Endometrial microvascular endothelial cells (primary cell): ENCODE results near the gene ASXL1. TPM values are rescaled to one million over a fixed set of nuclear protein-coding genes. Genes with fewer than 3 reads are reported as not detected.

Experiments
- in situ Hi-C: cut with HindIII; loops from 2 replicates; pipeline ENCODE4 v1.10.0; 2017; ENCODE audit warnings: low sequenced_read_pairs, low pct_unique_long_range_greater_than_20kb; ENCODE audit errors: inconsistent ontology term
- total RNA-seq: library from RNA; depleted of rRNA; stranded (reverse); fragments of >200 nt; gene quantifications from one replicate; pipeline ENCODE4 v1.2.3, GENCODE V29; 2015; ENCODE audit errors: inconsistent ontology term

Gene ASXL1
- total RNA-seq, 1 donor from 2014 or later, result 23.5 TPM

GRCh38 chr20:32446301-32447100, 88.4 kb downstream of the ASXL1 start:
- in situ Hi-C loops, result no loop called here

GRCh38 chr20:32447136-32448027, 89.3 kb downstream of the ASXL1 start:
- in situ Hi-C loops, result no loop called here

DNA sequence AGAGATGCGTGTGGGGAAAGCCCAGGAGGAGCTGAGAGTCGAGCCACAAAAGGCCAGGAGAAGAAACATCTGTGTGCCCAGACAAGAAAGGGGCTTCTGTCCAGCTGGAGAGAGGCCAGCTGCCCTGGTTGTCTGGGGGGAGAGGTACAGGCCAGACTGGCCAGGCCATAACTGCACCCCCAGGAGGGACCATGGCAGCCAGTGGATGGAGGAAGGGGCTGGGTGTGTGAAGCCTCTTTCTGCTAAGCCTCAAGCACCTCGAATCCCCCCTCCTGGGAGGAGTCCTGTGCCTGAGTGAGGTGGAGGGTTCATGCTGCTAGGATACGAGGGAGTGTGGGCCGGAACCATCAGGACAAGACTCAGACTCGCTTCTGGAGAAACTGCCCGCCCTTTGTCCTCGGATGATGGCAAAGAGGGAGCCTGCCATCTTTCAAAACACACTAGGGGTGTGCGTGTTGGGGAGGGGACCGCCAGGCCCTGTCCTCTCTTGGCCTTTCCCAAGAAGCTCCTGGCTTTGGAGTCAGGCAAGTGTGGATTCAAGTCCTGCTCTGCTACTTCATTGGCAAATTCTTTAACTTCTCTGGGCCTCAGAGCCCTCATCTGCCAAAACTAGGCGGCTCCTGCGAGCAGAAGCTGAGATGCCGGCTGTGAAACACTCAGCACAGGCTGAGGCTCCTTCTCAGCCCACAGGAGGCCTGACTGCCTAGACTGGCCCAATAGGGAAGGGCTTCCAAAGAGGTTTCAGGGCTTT, 90.3 kb downstream of the ASXL1 start:
- in situ Hi-C loops, result no loop called here

GRCh38 chr20:32449057-32449889, 91.1 kb downstream of the ASXL1 start:
- in situ Hi-C loops, result no loop called here

DNA sequence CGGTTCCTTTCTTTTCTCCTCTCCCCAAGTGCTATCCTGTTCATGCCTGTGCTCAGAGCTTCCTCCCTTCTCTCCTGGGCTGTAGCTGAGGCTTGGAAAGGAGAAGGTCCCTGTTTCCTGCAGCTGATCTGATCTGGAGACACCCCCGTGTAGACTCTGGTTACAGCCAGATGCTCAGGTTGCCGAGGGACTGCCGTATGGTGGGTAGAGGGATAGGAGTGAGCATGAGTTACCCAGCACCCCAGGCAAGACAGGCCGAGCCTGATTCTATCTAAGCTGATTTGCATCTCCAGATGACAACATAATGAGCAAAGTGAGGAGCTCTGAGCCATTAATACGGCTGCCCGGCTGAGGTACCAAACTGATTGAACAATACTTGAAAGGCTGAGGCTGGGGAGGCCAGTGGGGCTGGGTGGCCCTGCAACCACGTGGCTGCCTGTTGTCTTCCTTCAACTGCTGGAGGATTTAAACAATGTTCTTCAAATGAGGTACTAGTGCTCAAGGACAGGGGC, 91.8 kb downstream of the ASXL1 start:
- in situ Hi-C loops, result no loop called here

DNA sequence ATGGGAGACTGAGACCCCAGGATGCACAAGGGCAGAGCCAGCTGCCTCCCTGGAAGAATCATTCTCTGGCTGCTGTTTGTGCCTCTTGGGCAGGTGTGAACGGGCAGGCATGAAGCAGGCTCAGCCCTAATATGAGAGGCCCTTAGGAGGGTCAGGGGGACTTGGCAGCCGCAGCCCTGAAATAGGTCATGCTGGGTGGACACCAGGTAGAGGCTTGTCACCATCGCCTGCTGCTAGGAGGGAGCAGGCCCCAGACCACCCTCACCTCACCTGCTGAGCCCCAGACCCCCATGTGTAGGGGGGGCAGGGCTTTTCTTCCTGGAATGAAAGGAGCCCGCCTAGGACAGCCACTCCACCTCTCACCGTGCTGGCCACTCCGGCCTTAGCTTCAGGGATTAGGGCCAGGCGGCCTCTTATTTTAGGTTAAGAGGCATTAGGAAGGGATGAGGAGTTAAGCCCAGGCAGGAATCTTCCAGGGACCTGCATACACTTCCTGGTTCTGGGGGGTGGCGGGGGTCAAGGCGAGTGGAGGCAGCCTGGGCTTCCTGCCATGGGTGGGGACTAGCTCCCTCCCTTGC, 92.4 kb downstream of the ASXL1 start:
- in situ Hi-C loops, result no loop called here

DNA sequence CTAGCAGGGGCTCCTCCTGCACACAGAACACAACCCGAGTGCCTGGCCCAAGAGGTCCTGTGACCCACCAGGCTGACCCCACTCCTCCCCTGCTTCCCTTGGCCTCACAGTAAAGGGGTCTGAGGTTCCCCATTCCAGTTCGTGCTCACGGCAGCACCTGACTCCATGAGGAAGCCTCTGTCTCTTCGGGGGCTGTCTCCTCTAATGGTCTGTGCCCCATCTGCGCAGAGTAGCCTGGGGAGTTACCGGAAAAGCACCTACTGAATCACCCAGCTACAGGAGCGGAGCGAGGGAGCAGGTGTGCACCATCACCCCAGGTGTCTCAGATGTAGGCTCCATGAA, 93.2 kb downstream of the ASXL1 start:
- in situ Hi-C loops, result no loop called here

DNA sequence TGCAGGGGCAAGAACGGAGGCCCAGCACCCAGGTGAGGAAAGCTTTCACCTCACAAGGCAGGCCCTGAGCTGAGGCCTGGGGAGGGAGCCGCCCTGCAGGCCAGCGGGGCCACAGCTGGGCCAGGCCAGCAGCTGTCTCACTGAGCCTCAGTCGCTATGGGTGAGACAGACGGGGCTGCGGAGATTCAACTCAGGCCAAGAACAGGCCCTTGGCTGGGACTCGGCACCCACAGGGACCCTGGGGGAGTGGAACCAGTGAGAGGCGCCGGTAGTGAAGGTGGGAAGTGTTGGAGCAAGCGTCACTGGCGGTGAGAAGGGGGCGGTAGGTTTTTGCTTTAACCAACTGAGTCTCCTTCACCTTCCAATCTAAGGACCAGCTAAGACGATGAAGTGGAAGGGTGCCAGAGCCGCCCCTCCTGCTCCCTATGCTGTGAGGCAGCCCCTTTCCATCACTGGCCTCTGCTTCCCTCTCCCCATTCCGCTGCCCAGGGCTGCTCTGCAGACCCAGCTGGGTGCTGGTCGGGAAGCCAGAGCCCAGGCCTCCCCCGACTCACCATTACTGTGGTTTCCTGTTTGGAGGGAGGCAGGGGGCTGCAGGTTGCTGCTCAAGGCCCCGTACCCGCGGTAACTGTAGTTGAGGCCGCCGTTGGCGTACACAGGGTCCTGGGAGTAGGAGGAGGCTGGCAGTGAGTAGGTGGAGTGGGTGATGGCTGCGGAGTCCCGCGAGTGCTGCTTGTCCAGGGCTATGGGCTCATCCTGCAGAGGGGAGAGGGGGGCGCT, 93.7 kb downstream of the ASXL1 start:
- in situ Hi-C loops, result no loop called here

- in situ Hi-C loops, result no loop called here
These were observed 94.8 kb downstream of the ASXL1 start for GRCh38 chr20:32452776-32453466.

DNA sequence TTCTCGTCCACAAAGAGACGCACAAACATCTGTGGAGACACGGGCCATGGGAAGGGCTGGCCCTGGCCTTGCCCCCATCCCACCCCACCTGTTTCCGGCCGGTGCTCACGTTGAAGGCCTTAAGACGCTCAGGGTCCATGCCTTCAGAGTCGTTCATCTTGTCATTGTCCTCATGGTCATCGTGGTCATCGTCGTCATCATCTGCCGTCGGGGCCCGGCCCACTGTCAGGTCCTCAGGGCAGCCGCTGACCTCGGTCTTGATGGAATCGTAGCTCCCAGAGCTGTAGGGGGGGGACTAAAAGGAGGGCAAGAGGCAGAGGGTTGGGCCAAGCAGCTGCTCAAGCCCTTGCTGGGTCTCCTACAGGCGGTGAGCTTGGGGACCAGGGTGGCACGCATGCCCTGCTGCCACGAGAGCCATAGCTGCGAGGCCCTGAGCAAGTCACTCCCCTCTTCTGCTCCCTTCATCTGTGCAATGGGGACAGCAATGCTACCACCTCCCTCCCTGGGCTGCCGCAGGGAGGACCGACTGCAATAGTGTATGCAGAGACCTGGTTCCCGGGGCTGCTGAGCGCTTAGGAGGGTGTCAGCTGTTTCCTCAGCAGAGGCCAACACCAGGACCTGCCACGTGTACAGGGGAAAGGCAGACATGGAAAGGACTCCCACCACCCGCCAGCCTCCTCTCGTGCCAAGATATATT, 95.5 kb downstream of the ASXL1 start:
- in situ Hi-C loops, result no loop called here

GRCh38 chr20:32454164-32455145, 96.3 kb downstream of the ASXL1 start:
- in situ Hi-C loops, result no loop called here

DNA sequence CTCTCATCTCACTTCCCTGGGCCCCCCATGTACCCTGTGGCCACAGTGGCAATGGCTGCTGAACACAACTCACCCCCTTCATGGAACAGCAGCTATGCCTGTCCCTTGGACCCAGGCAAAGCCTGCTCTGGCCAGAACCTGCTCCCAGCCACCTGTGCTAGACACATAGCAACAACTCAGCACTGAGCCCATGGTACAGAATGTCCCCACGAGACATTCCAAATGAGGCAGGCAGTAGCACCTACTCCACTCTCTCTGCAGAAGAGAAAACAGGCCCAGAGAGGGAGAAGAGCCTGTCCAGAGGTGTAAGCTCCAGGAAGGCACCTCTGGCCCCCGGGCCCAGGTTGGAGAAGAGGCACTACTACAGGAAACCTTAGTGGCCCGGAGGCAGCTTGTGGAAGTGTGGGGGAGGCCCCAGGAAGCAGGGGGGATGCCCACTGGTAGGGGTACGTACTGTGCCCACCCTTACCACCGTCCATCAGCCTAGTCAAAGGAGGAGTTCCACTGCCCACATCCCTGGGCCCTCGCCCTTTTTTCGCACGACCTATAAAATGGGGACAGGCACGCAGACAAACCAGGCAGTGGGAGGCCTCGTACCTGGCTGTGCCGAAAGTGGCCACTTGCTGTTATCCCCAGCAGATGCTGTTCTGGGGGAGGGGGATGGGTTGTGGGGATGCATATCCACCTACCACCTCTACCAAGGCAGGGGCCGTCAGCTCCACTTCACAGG, 97.2 kb downstream of the ASXL1 start:
- in situ Hi-C loops, result no loop called here

DNA sequence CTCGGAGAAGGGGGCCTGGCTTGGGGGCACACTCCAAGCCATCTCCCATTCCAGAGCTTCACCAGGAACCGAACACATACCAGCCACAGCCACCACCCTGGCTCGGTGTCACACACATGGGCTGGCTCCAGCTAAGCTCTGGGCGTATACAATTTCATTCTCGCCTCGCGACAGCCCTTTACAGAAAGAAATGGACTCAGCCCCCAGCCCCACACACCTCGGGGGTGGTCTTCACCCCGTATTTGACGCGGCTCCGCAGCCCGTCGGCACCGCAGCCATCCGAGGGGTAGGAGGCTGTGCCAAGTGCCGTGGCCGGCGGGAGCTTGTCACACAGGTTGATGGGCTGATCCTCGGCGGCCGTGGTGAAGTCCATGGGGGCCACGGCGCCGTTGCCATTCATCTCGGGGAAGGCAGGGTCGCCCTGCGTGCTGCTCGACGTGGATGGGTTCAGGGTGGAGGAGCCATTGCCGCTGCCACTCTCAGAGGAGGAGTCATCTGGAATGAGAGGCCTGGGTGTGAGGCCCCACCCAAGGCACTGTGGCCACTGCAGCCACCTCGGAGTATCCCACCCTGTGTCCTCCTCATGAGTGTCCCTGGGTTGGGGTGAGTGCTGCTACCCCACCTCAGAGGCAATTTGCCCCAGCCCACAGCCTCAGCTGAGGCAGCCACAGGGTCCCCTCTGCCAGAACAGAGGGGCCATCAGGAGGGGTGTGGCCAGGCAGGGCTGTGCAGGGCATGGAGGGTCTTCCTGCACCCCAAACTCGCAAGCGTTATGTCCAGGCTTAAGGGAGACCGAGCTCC, 98.0 kb downstream of the ASXL1 start:
- in situ Hi-C loops, result no loop called here
